GM18861 (cell line): ENCODE data around the gene STARD10.

Experiments
- ATAC-seq: cut with Tn5 transposase; IDR thresholded peaks from one replicate; pipeline ENCODE4 v1.9.1; 2021; ENCODE audit not compliant: unreplicated experiment

The STARD10 gene

DNA sequence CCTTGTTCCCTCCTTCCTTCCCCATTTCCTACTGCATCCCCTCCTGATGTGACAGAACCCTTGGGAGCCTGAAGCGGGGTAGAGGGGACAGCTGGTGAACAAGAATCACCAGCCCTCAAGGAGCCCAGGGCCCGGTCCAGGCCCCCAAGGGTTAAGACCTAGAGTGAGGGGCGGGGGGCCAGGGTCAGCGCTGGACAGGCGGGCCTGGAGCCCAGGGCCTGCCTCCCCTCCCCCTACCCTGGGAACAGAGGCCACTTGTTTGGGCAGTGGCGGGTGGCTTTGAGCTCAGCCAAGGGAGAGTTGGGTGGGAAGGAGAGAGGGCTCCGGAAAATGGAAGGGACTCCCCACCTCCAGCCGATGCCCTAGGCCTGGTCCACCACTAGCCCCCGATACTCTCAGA lies 43.8 kb downstream of the STARD10 start:
- no peak for ATAC-seq

DNA sequence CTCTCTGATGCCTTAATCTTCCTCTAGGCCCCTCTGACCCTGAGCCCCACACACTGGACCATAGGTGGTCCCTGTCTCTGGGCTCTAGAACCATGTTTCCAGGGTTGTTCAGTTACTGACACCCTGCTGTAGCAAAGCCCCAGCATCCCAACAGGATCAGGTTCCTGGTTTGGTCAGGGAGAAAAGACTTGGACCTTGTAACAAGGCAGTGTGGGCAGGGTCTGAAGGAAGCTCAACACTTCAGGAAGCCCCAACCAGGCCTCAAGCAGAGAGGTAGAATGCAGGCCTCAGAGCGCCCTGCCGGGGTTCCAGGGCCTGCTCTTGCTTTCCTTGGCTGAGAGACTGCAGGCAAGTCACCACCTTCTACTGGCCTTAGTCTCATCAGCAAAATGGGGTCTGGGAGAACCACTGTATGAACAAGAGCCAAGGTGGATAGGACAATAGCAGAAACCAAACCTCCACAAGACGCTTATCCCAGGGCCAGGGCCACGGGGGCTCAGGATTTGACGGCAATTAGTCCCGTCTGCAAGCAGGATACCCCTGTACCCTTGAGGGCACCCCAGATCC lies 46.5 kb downstream of the STARD10 start:
- no peak for ATAC-seq

DNA sequence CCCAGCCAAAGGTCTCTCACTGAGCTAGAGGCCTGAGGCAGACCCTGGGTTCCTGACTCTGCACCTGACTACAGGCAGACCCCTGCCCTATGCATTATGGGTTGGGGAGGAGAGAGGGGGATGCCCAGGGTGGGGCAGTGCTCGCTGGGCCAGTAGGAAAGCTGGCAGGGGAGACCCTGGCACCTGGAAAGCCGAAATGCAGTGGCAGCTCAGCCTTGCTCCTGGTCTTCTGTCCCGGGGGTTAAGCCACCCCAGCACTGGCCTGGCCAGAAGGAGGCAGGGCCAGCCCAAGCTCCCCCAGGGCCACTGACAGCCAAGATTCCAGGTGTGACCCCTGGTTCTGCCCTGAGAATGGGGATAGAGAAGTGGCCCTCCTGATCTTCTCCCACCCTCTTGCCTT lies 47.0 kb downstream of the STARD10 start:
- ATAC-seq = no peak

DNA sequence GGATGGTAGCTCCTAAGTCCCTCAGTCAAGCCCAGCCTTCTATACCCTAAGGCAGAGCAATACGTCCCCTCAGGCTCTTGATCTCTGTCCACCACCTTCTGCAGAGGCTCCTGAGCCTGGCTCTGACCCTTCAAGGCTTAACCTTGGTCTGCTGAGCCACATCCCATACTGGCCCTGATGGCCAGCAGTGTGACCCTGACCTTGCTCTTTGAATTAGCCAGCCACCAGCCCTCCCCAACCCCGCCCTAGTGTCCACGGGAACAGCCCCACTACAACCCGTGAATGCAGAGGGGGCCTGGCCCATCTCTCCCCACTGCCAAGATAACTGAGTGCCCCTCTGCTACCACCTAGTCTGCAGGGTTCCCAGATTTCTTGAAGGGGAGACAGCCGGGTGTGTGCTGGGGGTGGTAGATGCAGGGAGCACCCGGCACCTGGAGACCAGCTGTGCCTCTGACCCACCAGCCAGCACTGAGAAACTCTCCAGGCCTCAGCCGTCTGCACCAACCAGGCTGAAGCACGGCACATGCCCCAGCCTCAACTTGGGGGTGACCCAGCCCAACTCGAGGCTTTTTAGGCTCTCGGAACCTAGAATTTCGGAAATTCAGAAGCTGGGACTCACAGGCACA lies 47.8 kb downstream of the STARD10 start:
- no peak for ATAC-seq

DNA sequence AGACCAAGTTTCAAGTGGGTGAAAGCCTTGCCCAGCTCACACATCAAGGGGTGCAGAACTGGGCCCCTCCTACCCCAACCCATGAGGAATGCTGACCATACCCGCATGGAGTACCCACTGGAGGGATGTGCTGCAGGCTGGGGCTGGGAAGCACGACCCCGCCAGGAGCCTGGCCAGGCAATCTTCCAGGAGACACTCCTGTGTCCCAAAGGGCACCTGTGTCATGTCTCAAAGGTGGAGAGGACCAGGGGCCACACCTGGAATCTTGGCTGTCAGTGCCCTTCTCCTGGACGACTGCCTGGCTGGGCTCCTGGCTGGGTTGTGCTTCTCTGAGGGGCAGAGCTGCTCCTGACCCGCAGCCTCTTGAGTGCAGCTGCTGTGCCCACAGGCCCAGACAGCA lies 48.3 kb downstream of the STARD10 start:
- no peak for ATAC-seq

DNA sequence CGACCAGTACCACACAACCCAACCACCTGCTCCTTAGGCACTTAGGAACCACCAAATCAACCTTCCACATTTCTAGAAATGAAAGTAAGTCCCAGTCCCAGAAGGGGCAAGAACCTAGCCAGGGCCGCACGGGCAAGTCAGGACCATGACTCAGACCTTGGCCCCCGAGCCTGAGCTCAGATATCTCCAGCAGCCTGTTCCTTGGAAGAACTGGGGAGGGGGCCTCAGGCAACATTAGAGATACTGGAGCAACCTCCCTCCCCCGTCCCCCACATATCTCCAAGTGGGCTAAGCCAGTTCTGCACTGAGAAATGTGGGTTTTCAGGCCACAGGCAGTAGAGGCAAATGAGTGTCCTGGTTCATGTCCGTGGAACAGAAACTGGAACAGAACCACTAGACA lies 49.4 kb downstream of the STARD10 start:
- ATAC-seq = no peak

DNA sequence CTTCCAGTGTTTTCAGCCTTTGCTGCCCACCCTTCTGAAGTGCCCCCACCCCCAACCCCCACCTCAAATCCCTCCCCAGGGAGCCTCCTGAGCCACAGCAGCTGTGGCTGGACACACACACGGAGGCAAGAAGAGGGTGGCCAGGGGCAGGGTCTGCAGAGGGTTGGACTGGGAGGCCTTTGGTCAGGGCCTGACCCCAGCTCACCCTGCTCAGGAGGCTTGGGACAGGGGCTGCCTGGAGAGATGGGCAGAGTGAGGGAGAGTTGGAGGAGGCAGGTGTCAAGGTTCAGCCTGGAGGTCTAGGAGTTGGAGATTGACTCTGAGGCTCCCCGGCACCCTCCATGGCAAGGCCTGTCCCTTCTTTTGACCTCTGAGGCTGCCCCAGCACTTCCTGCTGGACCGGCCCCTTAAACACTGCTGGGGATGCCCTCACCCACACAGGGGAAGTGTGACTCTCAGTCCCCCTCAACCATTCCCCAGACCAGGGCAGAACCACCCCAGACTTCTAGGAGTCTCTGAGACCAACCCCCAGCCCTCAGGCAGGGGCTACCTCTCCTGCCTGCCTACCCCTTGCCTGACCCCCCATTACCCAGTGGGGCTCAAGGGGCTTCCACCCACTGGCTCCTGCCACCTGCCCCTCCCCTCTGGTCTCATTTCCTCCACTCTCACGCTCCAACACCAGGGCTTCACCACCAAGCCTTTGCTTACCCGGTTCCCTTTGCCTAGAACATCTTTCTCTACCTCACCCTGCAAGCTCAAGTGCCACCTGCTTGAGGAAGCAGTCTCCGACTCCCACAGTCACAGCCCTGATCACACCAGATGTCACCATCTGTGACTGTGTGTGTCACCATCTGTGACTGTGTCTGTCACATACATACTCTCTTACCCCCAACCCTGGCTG lies 50.3 kb downstream of the STARD10 start:
- ATAC-seq = peak; percentile 61

DNA sequence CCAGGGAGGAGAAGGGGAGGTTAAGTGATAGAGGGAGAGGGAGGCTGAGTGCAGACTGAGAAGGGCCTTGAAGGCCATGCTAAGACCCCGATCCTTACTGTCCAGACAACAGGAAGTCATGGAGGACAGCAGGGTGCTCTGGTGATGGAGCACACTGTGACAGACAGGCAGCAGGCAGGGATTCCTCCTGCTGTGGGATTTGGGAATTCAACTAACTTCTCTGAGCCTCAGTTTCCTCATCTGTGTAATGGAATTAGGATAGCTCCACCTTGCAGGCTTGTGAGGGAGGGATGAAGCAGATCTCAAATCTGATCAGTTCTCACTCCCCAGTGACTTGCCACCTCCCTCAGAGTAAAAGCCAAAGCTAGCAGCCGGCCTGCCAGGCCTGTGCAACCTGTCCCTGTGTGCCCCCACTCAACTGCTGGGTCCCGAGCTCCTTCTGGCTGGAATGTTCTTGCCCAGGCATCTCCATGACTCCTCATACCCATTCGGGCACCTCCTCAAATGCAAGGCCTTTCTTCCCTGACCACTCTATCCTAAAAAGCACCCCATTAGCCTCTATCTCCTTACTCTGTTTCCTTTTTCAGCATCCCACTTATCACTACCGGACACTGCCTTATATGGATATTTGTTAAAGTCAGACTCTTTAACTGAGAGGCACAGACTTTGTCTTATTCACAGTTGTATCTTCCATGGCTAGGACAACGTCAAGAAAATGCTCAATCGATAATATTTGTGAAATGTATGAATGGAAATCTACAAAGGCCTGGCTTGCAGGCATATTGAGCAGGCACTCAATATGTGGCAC lies 51.1 kb downstream of the STARD10 start:
- ATAC-seq = no peak

DNA sequence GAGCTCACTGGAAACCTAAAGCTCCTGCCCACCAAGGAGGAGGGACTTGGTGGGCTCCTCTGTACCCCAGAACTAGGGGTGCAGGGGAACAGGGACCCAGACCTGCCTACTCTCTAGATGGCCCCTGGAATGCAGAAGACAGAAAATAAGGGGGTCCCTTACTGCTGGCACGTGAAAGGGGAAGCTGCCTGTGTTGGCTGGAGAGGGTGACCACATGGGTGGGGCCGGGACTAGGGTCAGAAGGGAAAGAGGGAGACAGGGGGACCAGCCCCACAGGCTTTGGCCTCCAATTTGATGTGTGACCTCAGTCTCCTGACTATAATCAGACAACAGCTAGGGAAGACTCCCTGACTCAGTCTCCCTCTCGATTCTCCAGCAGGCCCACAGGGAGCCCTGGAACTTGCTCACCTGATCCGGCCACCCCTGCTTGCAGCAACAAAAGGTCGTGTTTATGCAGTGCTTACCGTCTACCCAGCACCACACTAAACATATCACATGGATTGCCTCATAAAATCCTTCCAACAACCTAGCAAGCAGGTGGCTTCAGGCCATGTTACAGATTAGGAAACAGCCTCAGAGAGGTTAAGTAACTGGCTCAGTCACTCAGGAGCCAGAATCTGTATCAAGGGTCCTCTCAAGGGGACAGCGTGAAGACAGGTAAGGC lies 51.9 kb downstream of the STARD10 start:
- ATAC-seq = no peak

DNA sequence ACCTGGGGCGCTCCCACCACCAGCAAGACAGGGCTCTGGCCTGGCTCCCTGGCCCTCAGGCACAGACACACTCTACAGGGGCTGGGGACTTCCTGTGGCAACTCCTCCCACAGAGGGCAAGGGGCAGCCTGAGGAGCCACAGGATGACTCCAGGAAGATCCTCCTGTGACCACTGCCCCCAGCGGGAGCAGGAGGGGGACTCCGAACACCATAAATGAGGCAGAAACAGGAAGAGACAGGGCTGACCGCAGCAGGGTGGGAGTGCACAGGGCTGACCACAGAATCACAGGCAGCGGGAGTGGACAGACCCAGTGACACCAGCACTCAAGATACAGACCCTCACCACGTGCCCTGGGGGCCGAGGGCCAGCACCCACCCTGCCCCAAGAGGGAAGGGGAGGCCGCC lies 52.4 kb downstream of the STARD10 start:
- no peak for ATAC-seq

DNA sequence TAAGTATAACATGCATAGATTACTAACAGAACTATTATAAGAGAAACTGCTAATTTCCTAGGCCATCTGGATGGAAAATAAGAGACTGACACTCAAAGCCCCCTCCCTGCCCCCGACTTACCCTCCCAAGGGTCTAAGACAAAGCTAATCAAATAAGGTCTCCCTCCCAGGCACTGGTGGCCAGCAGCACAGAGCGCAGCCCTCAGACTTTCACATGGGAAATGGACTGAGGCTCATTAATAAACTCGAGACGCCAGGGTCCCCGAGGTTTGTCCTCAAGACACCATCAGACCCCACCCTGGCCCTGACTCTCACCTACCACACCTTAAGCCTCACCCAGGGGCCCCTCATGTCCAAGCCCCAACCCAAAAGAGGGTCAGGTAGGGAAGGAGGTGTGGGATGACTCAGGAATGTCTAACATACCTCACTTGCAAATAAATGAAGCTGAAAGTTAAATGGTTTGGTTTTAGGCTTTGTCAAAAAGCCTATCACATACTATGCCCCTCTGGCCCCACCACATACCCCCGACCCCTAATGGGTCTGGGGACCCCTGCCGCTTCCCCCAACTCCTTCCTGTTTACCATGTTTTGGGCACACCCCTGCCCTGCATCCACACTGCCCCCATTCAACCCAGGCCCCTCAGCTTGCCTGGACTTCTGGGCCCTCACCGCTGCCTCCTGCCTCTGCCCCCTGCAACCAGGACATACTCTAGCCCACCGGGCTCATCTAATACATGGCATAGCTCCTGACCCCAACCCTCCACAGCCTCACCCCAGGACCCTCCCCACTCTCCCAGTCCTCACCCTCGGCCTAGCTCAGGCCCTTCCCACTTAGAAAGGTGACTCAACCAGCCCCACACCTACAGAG lies 53.1 kb downstream of the STARD10 start:
- ATAC-seq = no peak

DNA sequence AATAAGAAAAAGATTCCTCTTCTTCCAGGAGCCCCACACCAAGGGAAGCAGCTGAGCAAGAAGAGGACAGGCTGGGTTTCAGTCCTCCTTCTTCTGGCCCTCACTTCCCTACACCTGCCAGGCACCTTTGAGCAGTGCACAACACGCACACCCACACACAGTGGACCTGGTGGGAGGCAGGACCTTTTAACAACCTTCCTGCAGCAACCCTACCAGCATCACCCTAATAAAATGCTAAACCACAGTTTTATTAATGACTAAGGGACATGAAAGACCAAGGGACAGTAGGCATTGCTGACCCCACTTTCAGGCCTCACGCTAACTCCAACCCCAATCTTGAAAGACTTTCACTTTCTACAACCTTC lies 53.8 kb downstream of the STARD10 start:
- ATAC-seq = no peak

DNA sequence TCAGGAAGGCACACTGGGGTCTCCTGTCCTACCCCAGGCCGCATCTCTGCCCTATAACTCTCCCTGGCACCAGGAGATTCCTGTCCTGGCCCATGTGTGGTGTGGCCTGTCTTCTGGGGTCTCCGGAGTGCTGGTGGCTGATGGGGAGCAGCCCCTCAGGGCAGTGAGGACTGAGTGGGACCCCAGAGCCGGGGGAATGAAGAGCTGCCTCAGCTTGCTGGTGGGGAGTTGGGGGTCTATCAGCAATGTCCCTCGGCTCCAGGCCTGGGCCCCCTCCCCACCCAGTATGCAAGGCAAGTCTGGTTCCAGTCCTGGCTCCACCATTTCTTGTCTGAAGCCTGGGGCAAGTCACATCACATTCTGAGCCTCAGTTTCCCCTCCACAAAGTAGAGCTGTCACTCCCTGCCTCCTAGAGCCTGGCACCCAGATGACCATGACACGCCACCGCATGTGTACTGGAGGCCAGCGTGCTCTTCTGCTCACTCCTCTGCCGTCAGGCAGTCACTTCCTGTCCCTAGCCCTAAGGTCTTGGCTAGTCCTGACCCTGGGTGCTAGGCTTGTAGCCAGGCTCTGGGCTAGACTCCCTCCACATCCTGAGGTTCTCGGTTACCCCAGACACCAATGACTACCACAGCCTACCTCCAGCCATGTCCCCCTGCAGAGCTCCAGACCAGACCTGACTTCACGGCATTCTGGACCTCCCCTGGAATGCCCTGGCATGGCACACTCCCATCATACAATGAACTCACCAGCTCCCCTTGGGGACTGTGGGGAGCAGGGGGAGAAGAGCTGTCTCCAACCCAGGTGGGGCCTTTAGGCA lies 54.4 kb downstream of the STARD10 start:
- ATAC-seq = no peak

DNA sequence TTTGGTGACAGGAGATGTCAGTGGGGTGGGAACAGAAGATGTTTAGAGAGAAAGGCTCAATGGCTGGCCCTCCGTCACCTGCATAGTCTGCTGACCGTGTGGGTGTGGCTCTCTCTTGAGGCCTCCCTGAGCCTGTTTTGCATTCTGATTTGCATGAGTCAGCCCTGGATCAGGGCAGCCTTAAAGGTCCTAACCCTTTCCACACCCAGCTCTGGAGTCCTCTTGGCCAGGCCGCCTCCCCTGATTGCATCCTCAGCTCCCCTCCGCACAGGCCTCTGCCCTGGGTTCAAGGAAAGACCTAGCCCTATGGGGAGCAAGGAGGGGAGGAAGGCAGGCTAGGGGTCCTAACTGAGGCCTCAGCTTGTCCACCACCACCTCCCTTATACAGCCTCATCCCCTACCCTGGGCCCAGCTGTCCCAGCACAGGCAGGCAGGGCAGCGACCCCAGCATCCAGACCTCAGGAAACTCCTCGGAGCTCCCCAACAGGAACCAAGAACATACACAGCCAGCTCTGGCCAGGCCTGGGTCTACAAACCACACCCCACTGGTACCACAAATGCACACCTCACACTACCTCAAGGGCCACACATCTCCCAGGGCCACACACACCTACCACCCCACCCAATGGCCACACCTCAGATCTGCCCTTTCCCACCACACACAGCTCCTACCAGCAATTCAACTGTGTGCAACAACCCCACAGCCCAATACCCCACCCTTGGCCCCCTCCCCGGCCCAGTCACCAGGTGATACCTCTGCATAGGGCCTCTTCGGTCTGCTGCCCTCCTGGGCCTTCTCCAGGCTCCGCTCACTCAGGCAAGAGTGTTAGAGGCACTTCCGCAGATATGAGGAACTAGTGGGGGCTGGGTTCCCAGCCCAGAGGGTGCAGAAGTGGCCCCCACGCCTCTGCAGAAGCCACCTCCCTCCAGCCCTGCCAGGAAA lies 55.4 kb downstream of the STARD10 start:
- ATAC-seq = peak; percentile 28

DNA sequence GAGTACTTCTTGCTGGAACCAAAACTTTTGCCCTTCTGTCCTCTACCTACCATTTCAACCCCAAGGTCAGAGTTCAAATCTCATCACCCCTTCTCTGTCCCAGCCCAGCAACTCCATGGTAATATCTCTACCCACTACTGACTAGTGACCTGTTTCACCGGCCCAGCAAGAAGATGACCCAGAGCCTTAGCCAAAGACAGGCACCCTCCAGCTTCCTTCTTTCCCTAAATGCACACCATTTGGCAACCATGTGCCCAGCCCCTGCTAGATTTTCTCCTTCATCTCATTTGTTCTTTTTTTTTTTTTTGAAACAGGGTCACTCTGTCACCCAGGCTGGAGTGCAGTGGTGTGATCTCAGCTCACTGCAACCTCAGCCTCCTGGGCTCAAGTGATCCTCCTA lies 56.5 kb downstream of the STARD10 start:
- ATAC-seq = no peak

DNA sequence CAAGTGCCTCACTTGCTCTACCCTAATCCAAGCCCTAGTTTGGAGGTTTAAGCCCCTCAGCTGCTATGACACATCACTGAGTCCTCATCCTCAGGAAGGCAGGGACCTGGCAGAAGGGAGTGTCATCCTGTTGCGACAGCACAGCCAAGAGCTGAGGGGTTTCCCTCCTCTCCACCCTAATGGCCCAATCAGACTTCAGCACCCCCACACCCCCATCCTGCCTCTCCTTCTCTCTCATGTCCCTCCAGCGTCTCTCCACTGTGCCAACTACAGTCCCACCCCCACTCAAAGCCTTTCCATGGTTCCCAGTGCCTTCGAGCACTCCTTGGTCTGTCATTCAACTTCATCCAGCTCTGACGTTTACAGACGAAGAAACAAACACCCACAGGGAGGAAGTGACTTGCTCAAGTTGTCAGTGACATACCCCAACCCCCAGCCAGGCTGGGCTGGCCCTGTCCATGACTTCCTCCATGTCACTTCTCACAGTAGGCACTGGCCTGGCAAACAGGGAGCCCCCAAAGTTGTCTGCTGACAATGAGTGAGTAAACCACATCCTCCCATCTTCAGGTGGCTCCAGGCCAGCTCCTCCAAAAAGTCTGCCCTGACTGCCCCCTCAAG lies 57.3 kb downstream of the STARD10 start:
- ATAC-seq = no peak

DNA sequence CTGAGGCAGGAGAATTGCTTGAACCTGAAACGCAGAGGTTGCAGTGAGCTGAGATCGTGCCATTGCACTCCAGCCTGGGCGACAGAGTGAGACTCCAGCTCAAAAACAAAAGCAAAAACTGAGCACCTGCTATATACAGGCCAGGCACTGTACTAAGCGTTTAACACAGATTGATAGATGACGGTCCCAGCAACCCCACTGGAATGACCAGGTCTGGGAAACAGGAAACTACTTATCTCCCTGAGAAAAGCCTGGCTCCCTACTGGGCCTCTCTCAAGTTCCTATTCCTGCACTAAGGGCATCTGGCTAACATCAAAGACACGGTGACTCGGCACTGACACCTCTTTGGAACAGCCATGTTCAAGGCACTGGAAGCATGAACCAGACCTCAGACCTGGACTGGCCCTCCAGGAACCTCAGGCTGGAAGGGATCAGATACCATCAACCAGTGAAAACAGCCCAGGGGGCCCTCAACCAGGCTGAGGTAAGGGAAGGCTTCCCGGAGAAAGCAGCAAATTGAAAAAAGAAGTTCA lies 58.3 kb downstream of the STARD10 start:
- no peak for ATAC-seq
